ENCODE data around the gene TCP11L2.
"Not testable (repeated sequence)": the region's sequence is repeated elsewhere in the genome, so short reads cannot be mapped to it uniquely, and the experiment has no call there.

The TCP11L2 gene

DNA sequence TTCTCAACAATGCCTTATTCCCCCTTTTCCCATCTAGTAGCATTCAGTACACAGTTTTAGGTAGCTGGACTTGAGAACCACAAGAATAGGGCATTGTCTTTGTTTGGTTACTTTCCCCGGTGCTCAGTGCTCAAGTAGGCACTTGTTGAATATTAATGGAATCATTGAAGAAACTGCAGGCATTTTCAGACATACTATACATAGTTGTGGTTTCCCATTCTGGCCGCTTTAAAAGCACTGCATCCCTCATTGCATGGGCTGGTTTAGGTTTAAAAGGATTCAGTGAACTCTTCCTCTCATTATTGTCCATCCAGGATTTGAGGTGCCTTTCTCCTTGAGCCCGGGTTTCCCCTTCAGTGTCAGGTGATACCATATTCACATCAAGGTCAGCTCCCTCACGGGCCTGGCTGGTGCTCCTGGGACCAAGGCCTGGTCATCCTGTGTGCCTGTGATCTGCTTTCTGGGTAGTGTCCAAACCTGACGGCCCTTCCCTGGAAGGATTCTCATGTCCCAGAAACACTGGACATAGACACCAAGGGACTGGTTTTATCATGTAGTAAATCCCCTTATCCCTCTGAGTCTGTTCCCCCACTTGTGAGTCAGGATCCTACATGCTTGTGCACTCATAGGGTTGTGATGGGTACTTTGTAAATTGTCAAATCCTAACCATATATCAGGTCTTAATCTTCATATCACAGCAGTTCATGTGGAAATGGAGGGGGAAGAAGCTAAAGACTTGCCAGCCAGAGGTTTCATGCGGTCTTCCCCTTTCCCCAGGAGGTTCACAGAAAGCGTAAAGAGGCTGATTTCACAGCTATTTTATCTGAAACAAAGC is 7.4 kb downstream of the TCP11L2 start:
- DNase-seq: no peak

GRCh38 chr12:106310687-106311086 is 8.2 kb downstream of the TCP11L2 start:
- DNase-seq: no peak

DNA sequence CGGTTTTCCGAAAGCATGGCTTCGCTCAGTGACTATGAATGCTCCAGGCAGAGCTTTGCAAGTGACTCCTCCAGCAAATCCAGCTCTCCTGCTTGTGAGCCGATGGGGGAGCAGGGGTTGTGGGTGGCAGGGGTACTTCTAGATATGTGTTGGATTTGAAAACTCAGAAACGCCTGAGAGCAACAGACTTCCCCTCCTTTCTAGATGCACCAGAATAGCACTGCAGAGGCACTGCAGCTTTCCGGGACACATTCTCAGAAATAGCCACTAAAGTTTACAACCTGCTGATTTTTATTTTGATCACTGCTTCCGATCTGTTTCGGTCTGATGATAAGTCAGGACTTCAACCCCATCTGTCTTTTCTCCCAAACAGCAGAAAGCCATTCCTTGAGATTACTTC is 8.6 kb downstream of the TCP11L2 start:
- DNase-seq: no peak

GRCh38 chr12:106313413-106313812 is 10.9 kb downstream of the TCP11L2 start:
- DNase-seq: not testable (repeated sequence)

DNA sequence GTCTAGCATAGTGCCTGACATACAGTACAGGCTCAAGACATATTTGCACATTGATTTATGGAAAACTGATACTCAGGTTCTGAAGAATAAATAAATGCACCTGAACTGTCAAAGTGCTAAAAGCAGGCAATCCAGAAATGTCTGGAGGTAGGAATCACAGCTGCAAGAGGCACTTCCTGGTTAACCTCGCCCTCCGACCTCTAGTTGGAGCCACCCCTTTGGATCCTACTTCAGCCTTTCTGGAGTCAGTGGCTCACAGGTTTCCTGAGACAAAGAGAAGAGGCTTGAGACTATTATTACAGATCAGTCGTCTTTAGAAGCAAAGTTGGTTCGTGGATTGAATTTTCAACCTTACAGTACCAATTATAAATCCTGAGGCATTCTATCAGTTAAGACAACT is 13.0 kb downstream of the TCP11L2 start:
- no peak for DNase-seq

DNA sequence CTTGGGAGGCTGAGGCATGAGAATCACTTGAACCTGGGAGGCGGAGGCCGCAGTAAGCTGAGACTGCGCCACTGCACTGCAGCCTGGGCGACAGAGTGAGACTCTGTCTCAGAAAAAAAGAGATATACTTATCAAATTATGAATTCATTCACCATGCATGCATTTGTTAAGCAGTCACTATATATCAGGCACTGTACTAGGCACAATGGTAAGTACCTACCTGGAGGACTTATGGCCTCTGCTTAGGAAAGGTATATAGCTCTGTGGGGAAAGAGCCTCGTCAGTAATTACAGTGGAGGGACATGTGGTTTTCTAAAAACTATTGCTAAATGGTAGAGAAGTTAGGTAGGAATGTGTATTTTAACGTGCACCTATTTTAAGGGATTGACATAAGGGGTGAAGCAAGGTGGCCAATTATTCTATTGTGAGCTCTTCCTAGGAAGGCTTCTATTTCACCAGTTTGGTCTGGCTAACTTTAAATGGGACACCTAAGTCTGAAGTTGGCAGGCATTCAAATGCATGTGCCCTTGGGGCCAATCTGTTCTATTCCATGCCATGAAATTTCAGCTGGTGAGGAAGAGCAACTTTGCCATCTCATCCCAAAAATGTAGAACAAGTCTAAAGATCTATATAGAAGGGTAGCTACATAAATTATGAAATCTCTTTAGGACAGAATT is 15.0 kb downstream of the TCP11L2 start:
- DNase-seq: no peak

- no peak for DNase-seq
Measured at GRCh38 chr12:106321139-106321850, 18.8 kb downstream of the TCP11L2 start.

DNA sequence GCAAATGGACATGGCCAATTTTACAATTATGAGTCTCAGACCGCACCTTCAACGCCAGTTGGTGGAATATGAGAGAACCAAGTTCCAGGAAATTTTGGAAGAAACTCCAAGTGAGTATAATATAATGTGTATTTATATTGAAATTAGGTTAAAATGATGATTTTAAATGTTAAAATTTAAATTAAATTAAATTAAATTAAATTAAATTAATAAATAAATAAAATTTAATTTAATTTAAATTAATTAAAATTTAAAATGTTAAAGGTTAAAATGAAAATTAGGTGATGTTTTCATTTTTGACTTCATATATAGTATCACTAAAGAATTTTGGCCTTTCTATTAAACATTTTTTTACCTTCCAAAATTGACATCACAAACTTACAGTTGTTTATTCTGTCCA is 21.0 kb downstream of the TCP11L2 start:
- no peak for DNase-seq

DNA sequence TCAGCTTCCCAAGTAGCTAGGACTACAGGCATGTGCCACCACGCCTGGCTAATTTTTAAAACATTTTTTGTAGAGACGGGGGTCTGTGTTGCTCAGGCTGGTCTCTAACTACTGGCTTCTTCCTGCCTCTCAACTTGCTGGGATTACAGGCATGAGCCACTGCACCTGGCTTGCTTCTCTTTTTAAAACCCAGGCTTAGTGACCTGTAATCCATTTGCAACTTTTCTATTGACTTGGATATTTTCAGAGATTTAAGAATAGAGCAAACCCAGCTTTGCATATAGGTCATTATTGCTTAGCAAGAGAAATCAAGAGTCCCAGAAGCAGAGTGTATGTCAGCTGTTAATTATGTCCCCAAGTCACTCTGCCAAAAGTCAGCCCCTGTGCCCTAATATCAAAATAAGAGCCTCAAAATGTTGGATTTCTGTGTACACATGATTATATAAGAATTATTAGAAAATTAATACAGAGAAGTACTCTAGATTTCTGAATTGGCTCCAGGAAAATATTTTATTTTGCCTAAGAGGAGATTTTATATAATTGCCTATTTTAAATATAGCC is 24.9 kb downstream of the TCP11L2 start:
- DNase-seq: no peak

GRCh38 chr12:106328735-106329134 is 26.2 kb downstream of the TCP11L2 start:
- no peak for DNase-seq

- no peak for DNase-seq
Measured at GRCh38 chr12:106329231-106329982, 26.9 kb downstream of the TCP11L2 start.

DNA sequence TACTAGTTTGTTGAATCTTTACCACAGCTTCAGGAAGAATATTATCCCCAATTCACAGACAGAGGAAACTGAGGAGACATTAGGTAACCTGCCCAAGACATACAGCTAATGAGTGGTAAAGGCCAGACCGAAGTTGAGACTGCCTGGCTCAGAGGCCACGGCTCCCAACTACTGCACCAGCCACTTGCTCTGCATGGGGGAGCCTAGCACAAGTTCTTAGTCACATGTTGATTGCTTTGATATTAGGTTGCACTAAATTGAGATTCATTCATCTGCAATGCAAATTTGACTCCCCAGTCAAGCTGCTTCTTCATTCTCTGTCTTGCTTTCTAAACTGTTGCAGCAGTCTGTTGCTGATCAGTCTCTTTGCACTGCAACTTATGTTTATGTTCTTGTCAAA is 29.1 kb downstream of the TCP11L2 start:
- DNase-seq: no peak

DNA sequence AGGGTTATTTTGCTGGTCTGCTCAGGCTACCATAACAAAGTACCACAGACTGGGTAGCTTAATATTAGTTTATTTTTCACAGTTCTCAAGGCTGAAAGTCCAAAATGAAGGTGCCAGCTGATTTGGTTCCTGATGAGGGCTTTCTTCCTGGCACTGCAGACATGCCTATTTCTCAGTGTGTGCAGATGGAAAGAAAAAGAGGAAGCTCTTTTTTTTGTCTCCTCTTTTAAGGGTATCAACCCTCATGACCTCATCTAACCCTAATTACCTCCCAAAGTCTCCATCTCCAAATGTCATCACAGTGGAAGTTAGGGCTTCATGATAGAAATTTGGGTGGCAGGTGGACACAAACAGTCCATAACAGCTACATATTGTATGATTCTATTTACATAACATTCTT is 30.0 kb downstream of the TCP11L2 start:
- no peak for DNase-seq

DNA sequence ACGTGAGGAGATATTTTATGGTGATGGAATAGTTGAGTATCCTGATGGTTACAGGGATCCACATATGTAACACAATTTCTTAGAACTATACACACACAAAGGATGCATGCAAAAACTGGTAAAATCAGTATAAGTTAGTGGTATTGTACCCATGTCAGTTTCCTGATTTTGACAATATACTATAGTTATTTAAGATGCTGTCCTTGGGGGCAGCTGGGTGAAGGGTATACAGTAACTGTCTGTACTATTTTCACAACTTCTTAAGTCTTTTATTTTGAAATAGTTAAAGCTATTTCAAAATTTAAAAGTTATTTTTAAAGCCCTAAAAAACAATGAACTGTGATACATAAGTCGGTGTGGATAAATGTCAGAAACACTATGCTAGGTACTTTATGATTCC is 30.5 kb downstream of the TCP11L2 start:
- no peak for DNase-seq

GRCh38 chr12:106333756-106334155 is 31.2 kb downstream of the TCP11L2 start:
- DNase-seq: no peak

GRCh38 chr12:106341086-106341877 is 38.7 kb downstream of the TCP11L2 start:
- no peak for DNase-seq

DNA sequence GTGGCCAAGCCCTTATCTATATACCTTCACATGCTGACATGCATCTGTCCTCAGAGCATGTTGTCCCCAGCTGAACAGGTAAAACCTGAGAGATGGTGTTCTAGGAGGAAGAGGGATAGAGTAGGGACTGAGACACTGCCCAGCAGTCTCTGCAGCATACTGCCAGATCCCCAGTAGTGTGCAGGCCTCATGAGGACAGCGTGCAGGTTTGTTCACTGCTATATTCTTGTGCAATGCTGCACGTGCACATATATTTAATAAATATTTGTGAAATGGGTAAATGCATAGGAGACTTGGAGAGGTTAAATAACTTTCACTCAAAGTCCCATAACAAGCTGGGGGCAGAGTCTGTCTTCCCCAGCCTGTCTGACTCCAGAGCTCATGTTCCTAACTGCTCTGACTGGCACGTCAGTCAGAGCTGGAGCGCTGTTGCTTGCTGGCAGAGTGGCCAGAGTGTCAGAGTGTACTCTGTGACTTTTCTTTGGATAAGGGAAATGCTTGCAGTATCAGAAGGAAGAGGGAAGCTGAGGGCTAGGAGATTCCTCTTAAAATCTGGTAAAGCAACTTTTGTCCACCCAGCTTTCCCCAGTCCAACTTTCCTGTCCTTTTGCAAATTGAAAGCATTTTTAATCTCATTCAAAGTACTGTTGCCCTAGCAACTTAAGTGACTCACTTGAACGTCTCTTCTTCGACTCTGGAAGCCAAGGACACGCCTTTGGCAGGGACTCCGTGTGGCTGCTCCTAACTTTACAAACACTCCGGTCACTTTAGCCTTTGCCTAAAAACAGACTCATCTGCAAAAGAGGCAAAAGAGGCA is 40.1 kb downstream of the TCP11L2 start:
- no peak for DNase-seq

- DNase-seq: no peak
Measured at GRCh38 chr12:106343214-106343528, 40.6 kb downstream of the TCP11L2 start.

DNA sequence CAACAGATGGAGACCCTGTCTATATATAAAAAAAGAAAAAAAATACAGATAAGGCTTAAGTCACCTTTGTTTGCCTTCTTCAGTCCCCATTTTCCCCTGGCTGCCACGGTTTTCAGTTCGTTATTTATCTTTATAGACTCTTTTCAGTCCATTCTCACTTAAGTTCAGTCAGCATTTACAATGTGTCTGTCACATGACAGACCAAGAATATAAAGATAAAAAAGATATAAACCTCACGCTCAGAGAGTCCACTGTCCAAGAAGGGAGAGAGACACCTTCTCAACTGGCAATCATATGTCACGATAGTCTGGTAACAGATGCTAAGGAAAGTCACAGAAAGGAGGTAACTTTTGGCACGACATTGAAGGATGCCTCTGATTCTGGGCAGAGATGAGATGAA is 41.6 kb downstream of the TCP11L2 start:
- no peak for DNase-seq

GRCh38 chr12:106345746-106346145 is 43.2 kb downstream of the TCP11L2 start:
- DNase-seq: no peak

DNA sequence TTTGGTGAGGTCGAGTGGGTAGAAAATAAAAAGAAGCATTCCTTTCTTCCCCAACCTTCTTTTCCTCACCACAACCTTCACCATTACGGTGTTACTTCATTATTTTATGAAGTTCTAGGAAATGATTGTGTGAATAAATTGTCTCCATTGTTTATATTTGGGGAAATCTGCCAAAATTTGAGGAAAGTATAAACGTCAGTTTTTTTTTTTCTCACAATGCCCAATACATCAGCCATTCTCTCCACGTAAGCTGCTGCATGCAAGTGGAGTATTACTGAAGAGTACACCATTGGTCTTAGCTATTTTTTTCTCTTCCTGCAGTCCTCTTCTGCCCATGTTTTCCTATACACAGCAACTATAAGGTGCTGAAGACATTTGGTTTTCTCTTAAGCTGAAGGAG is 45.9 kb downstream of the TCP11L2 start:
- DNase-seq: no peak

Measured in NCI-H1930 (cell line).